Measurements from ENCODE around the gene AANAT. TPM values are rescaled to one million over a fixed set of nuclear protein-coding genes. Genes with fewer than 3 reads are reported as not detected.

The AANAT gene
- total RNA-seq, 1 donor from 2014 or later = not detected

- H3K36me3 Mint-ChIP-seq (ENCODE audit: low read depth, unreplicated experiment) = peaks cover 17% of the 10 kb centered on the region
Measured at GRCh38 chr17:76475302-76475701, 7.9 kb downstream of the AANAT start.

GRCh38 chr17:76476736-76477135 lies 9.3 kb downstream of the AANAT start:
- Mint-ChIP-seq H3K4me3 (ENCODE audit: unreplicated experiment) (no peak overlapping the region), H3K27me3 (ENCODE audit: unreplicated experiment) (peaks cover 17% of the 10 kb centered on the region)

More at GRCh38 chr17:76475302-76475701, 7.9 kb downstream of the AANAT start:
- Mint-ChIP-seq H3K4me1 (ENCODE audit: unreplicated experiment) (no peaks in the 10 kb centered on the region), H3K9me3 (ENCODE audit: unreplicated experiment) (no peaks in the 10 kb centered on the region), H3K27me3 (ENCODE audit: unreplicated experiment) (peaks cover 18% of the 10 kb centered on the region), H3K27ac (ENCODE audit: unreplicated experiment) (no peak overlapping the region), H3K4me3 (ENCODE audit: unreplicated experiment) (no peak overlapping the region)
- no peak for TF ChIP-seq CTCF (IDR thresholded peaks at IDR 0.05; ENCODE audit: unreplicated experiment)
- no peak for DNase-seq (ENCODE audit: low spot score)

GRCh38 chr17:76477576-76477975 lies 10.2 kb downstream of the AANAT start:
- no peak for DNase-seq (ENCODE audit: low spot score)
- Mint-ChIP-seq H3K4me1 (ENCODE audit: unreplicated experiment) (no peaks in the 10 kb centered on the region), H3K9me3 (ENCODE audit: unreplicated experiment) (no peaks in the 10 kb centered on the region), H3K27ac (ENCODE audit: unreplicated experiment) (no peak overlapping the region), H3K4me3 (ENCODE audit: unreplicated experiment) (no peak overlapping the region), H3K36me3 (ENCODE audit: low read depth, unreplicated experiment) (peaks cover 18% of the 10 kb centered on the region), H3K27me3 (ENCODE audit: unreplicated experiment) (peaks cover 19% of the 10 kb centered on the region)
- TF ChIP-seq CTCF (IDR thresholded peaks at IDR 0.05; ENCODE audit: unreplicated experiment) = no peak

More at GRCh38 chr17:76476736-76477135, 9.3 kb downstream of the AANAT start:
- H3K27ac Mint-ChIP-seq (ENCODE audit: unreplicated experiment) = no peak overlapping the region
- no peak for TF ChIP-seq CTCF (IDR thresholded peaks at IDR 0.05; ENCODE audit: unreplicated experiment)
- peaks cover 13% of the 10 kb centered on the region for H3K36me3 Mint-ChIP-seq (ENCODE audit: low read depth, unreplicated experiment)
- H3K9me3 Mint-ChIP-seq (ENCODE audit: unreplicated experiment) = no peaks in the 10 kb centered on the region
- H3K4me1 Mint-ChIP-seq (ENCODE audit: unreplicated experiment) = no peaks in the 10 kb centered on the region
- DNase-seq (ENCODE audit: low spot score) = no peak

- Mint-ChIP-seq H3K27ac (ENCODE audit: unreplicated experiment) (no peak overlapping the region), H3K27me3 (ENCODE audit: unreplicated experiment) (peaks cover 18% of the 10 kb centered on the region), H3K4me1 (ENCODE audit: unreplicated experiment) (no peaks in the 10 kb centered on the region), H3K4me3 (ENCODE audit: unreplicated experiment) (peak overlapping the region; percentile 3), H3K9me3 (ENCODE audit: unreplicated experiment) (no peaks in the 10 kb centered on the region), H3K36me3 (ENCODE audit: low read depth, unreplicated experiment) (peaks cover 15% of the 10 kb centered on the region)
- DNase-seq (ENCODE audit: low spot score) = no peak
- TF ChIP-seq CTCF (IDR thresholded peaks at IDR 0.05; ENCODE audit: unreplicated experiment) = no peak
Measured at GRCh38 chr17:76478097-76478496, 10.7 kb downstream of the AANAT start.

GRCh38 chr17:76478730-76479514 lies 11.5 kb downstream of the AANAT start:
- no peak overlapping the region for H3K27ac Mint-ChIP-seq (ENCODE audit: unreplicated experiment)
- peaks cover 15% of the 10 kb centered on the region for H3K27me3 Mint-ChIP-seq (ENCODE audit: unreplicated experiment)
- no peak for DNase-seq (ENCODE audit: low spot score)
- no peak overlapping the region for H3K4me3 Mint-ChIP-seq (ENCODE audit: unreplicated experiment)
- no peak for TF ChIP-seq CTCF (IDR thresholded peaks at IDR 0.05; ENCODE audit: unreplicated experiment)
- H3K4me1 Mint-ChIP-seq (ENCODE audit: unreplicated experiment) = no peaks in the 10 kb centered on the region
- H3K36me3 Mint-ChIP-seq (ENCODE audit: low read depth, unreplicated experiment) = peaks cover 13% of the 10 kb centered on the region
- H3K9me3 Mint-ChIP-seq (ENCODE audit: unreplicated experiment) = no peaks in the 10 kb centered on the region

Data from endothelial cell (in vitro differentiated cells).